Measurements from ENCODE around the gene KRT33B.
"Not testable (repeated sequence)": the region's sequence is repeated elsewhere in the genome, so short reads cannot be mapped to it uniquely, and the experiment has no call there.

The KRT33B gene

GRCh38 chr17:41387670-41388069, 18.1 kb upstream of the KRT33B start:
- H3K4me3 ChIP-seq (ENCODE audit: severe bottlenecking) = no peak overlapping the region
- H3K4me1 ChIP-seq (ENCODE audit: insufficient read depth, poor library complexity, severe bottlenecking) = peaks cover under 1% of the 10 kb centered on the region
- H3K27me3 ChIP-seq (ENCODE audit: insufficient read depth, poor library complexity, severe bottlenecking) = no peaks in the 10 kb centered on the region
- ATAC-seq (ENCODE audit: low read depth) (no peak), DNase-seq (ENCODE audit: low spot score) (no peak)
- H3K9me3 ChIP-seq (ENCODE audit: severe bottlenecking) = no peaks in the 10 kb centered on the region
- H3K27ac ChIP-seq (ENCODE audit: poor library complexity, severe bottlenecking) = no peak overlapping the region
- no peaks in the 10 kb centered on the region for H3K36me3 ChIP-seq (ENCODE audit: low read depth)
- TF ChIP-seq, protein P1, sequence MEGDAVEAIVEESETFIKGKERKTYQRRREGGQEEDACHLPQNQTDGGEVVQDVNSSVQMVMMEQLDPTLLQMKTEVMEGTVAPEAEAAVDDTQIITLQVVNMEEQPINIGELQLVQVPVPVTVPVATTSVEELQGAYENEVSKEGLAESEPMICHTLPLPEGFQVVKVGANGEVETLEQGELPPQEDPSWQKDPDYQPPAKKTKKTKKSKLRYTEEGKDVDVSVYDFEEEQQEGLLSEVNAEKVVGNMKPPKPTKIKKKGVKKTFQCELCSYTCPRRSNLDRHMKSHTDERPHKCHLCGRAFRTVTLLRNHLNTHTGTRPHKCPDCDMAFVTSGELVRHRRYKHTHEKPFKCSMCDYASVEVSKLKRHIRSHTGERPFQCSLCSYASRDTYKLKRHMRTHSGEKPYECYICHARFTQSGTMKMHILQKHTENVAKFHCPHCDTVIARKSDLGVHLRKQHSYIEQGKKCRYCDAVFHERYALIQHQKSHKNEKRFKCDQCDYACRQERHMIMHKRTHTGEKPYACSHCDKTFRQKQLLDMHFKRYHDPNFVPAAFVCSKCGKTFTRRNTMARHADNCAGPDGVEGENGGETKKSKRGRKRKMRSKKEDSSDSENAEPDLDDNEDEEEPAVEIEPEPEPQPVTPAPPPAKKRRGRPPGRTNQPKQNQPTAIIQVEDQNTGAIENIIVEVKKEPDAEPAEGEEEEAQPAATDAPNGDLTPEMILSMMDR (IDR thresholded peaks at IDR 0.05; ENCODE audit: poor library complexity, severe bottlenecking) = no peak

GRCh38 chr17:41386227-41386626, 16.6 kb upstream of the KRT33B start:
- ATAC-seq (ENCODE audit: low read depth) (no peak), DNase-seq (ENCODE audit: low spot score) (no peak)
- peaks cover 5% of the 10 kb centered on the region for H3K4me1 ChIP-seq (ENCODE audit: insufficient read depth, poor library complexity, severe bottlenecking)
- TF ChIP-seq, protein P1 (IDR thresholded peaks at IDR 0.05; ENCODE audit: poor library complexity, severe bottlenecking) = no peak
- no peaks in the 10 kb centered on the region for H3K36me3 ChIP-seq (ENCODE audit: low read depth)
- H3K4me3 ChIP-seq (ENCODE audit: severe bottlenecking) = no peak overlapping the region
- no peaks in the 10 kb centered on the region for H3K9me3 ChIP-seq (ENCODE audit: severe bottlenecking)
- H3K27ac ChIP-seq (ENCODE audit: poor library complexity, severe bottlenecking) = no peak overlapping the region
- no peaks in the 10 kb centered on the region for H3K27me3 ChIP-seq (ENCODE audit: insufficient read depth, poor library complexity, severe bottlenecking)

- no peaks in the 10 kb centered on the region for H3K27me3 ChIP-seq (ENCODE audit: insufficient read depth, poor library complexity, severe bottlenecking)
- TF ChIP-seq, protein P1 (IDR thresholded peaks at IDR 0.05; ENCODE audit: poor library complexity, severe bottlenecking) = no peak
- no peak for ATAC-seq (ENCODE audit: low read depth)
Observed at GRCh38 chr17:41383690-41384089, 14.1 kb upstream of the KRT33B start.

DNA sequence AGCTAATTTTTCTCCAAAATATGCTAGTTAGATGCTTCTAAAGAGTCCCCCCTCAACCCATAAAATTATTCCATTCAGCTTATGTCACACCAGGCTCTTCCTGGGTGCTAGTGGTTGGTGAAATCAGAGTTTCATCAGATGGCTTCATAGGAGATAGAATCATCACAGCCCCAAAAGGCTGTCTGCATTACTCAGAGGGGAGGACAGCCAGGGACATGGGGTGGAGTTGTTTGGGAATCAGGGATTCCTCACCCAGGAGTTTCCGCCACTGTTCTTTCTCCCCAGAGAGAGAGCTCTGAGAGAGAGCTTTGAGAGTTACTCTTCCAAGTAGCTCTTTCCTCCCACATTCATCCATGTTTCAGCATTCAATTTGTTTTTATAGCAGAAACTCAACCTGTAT, 12.8 kb upstream of the KRT33B start:
- ATAC-seq (ENCODE audit: low read depth) (peak; percentile 47; the same call in 2 of the 3 replicates), DNase-seq (ENCODE audit: low spot score) (no peak)
- Histone ChIP-seq H3K27ac (ENCODE audit: poor library complexity, severe bottlenecking) (peak overlapping the region; percentile 81), H3K27me3 (ENCODE audit: insufficient read depth, poor library complexity, severe bottlenecking) (no peaks in the 10 kb centered on the region), H3K9me3 (ENCODE audit: severe bottlenecking) (no peaks in the 10 kb centered on the region), H3K4me1 (ENCODE audit: insufficient read depth, poor library complexity, severe bottlenecking) (peaks cover 25% of the 10 kb centered on the region), H3K4me3 (ENCODE audit: severe bottlenecking) (no peak overlapping the region), H3K36me3 (ENCODE audit: low read depth) (no peaks in the 10 kb centered on the region)
- TF ChIP-seq, protein P1 (IDR thresholded peaks at IDR 0.05; ENCODE audit: poor library complexity, severe bottlenecking) = no peak

More at GRCh38 chr17:41383690-41384089, 14.1 kb upstream of the KRT33B start:
- Histone ChIP-seq H3K36me3 (ENCODE audit: low read depth) (no peaks in the 10 kb centered on the region), H3K9me3 (ENCODE audit: severe bottlenecking) (no peaks in the 10 kb centered on the region), H3K27ac (ENCODE audit: poor library complexity, severe bottlenecking) (no peak overlapping the region), H3K4me3 (ENCODE audit: severe bottlenecking) (no peak overlapping the region), H3K4me1 (ENCODE audit: insufficient read depth, poor library complexity, severe bottlenecking) (peaks cover 17% of the 10 kb centered on the region)
- DNase-seq (ENCODE audit: low spot score) = no peak

- H3K36me3 ChIP-seq (ENCODE audit: low read depth); H3K4me3 ChIP-seq (ENCODE audit: severe bottlenecking); H3K9me3 ChIP-seq (ENCODE audit: severe bottlenecking); DNase-seq (ENCODE audit: low spot score); H3K27me3 ChIP-seq (ENCODE audit: insufficient read depth, poor library complexity, severe bottlenecking); ATAC-seq (ENCODE audit: low read depth): not testable (repeated sequence)
- Histone ChIP-seq H3K4me1 (ENCODE audit: insufficient read depth, poor library complexity, severe bottlenecking) (peaks cover 25% of the 10 kb centered on the region), H3K27ac (ENCODE audit: poor library complexity, severe bottlenecking) (peak within 1 kb of the TSS; percentile 81)
Observed at GRCh38 chr17:41381943-41382342, 12.3 kb upstream of the KRT33B start, which contains the start of gene KRT34. Gene KRT34 (minus strand): TSS chr17:41382306. CDS start chr17:41382246, 60 bp downstream.

DNA sequence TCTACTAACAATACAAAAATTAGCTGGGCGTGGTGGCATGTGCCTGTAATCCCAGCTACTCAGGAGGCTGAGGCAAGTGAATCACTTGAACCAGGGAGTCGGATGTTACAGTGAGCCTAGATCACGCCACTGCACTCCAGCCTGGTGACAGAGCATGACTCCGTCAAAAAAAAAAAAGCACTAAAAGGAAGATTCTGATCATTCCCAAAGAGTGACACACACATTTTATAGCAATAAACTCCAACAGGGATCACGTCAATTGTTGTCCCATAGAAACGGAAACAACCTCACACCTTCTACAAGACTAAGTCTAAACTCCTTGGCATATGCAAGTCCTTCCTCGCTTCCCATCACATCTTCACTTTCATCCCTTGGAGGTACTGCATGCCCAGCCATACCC, 10.5 kb upstream of the KRT33B start:
- H3K9me3 ChIP-seq (ENCODE audit: severe bottlenecking); DNase-seq (ENCODE audit: low spot score); H3K4me3 ChIP-seq (ENCODE audit: severe bottlenecking); H3K27me3 ChIP-seq (ENCODE audit: insufficient read depth, poor library complexity, severe bottlenecking); H3K36me3 ChIP-seq (ENCODE audit: low read depth): not testable (repeated sequence)
- Histone ChIP-seq H3K4me1 (ENCODE audit: insufficient read depth, poor library complexity, severe bottlenecking) (peaks cover 25% of the 10 kb centered on the region), H3K27ac (ENCODE audit: poor library complexity, severe bottlenecking) (peak overlapping the region; percentile 81)
- peak; percentile 79 for ATAC-seq (ENCODE audit: low read depth)

Data from RWPE2 (cell line).